ENCODE measurements around the gene OR6Y1.

The OR6Y1 gene

GRCh38 chr1:158554352-158554751 is at the start of gene OR6Y1:
TSS of gene OR6Y1 (minus strand) at chr1:158554405. CDS start at chr1:158548105, 6,300 bp downstream.
- no peak within 1 kb of the TSS for H3K27ac ChIP-seq
- TF ChIP-seq ZFX (IDR thresholded peaks at IDR 0.05) = no peak
- TF ChIP-seq CTCF (conservative IDR thresholded peaks at IDR 0.05) = no peak

GRCh38 chr1:158600735-158601134 is 46.5 kb upstream of the OR6Y1 start:
- TF ChIP-seq CTCF (conservative IDR thresholded peaks at IDR 0.05) (no peak), ZFX (IDR thresholded peaks at IDR 0.05) (no peak)
- H3K27ac ChIP-seq = no peak overlapping the region

- no peak overlapping the region for H3K27ac ChIP-seq
- TF ChIP-seq CTCF (conservative IDR thresholded peaks at IDR 0.05) = no peak
- TF ChIP-seq ZFX (IDR thresholded peaks at IDR 0.05) = no peak
Observed at GRCh38 chr1:158586942-158587341, 32.7 kb upstream of the OR6Y1 start.

- TF ChIP-seq ZFX (IDR thresholded peaks at IDR 0.05) = no peak
Observed at GRCh38 chr1:158583962-158584361, 29.8 kb upstream of the OR6Y1 start.

GRCh38 chr1:158579733-158580132 is 25.5 kb upstream of the OR6Y1 start, which contains the start of gene OR10X1:
TSS of gene OR10X1 (minus strand) at chr1:158579899. CDS start at chr1:158579899, 0 bp downstream.
- H3K27ac ChIP-seq = no peak within 1 kb of the TSS
- TF ChIP-seq ZFX (IDR thresholded peaks at IDR 0.05) = no peak
- no peak for TF ChIP-seq CTCF (conservative IDR thresholded peaks at IDR 0.05)

More at GRCh38 chr1:158583962-158584361, 29.8 kb upstream of the OR6Y1 start:
- no peak overlapping the region for H3K27ac ChIP-seq

- no peak overlapping the region for H3K27ac ChIP-seq
- no peak for TF ChIP-seq ZFX (IDR thresholded peaks at IDR 0.05)
- TF ChIP-seq CTCF (conservative IDR thresholded peaks at IDR 0.05) = no peak
Observed at GRCh38 chr1:158577561-158577960, 23.4 kb upstream of the OR6Y1 start.

GRCh38 chr1:158572226-158572625 is 18.0 kb upstream of the OR6Y1 start:
- no peak for TF ChIP-seq ZFX (IDR thresholded peaks at IDR 0.05)
- TF ChIP-seq CTCF (conservative IDR thresholded peaks at IDR 0.05) = no peak
- no peak overlapping the region for H3K27ac ChIP-seq

GRCh38 chr1:158570480-158570879 is 16.3 kb upstream of the OR6Y1 start, which contains the start of gene OR6P1:
TSS of gene OR6P1 (minus strand) at chr1:158570580. CDS start at chr1:158563604, 6,976 bp downstream.
- TF ChIP-seq CTCF (conservative IDR thresholded peaks at IDR 0.05) (no peak), ZFX (IDR thresholded peaks at IDR 0.05) (no peak)
- no peak within 1 kb of the TSS for H3K27ac ChIP-seq

Data from C4-2B (cell line).